HG03196 (cell line): ENCODE results near the gene TPST2.

Experiments
- ATAC-seq: cut with Tn5 transposase; IDR thresholded peaks from one replicate; pipeline ENCODE4 v1.9.1; 2021; ENCODE audit not compliant: unreplicated experiment

The TPST2 gene

GRCh38 chr22:26503758-26504157 is 86.2 kb downstream of the TPST2 start:
- no peak for ATAC-seq

GRCh38 chr22:26502688-26503561 is 87.0 kb downstream of the TPST2 start:
- ATAC-seq = no peak

DNA sequence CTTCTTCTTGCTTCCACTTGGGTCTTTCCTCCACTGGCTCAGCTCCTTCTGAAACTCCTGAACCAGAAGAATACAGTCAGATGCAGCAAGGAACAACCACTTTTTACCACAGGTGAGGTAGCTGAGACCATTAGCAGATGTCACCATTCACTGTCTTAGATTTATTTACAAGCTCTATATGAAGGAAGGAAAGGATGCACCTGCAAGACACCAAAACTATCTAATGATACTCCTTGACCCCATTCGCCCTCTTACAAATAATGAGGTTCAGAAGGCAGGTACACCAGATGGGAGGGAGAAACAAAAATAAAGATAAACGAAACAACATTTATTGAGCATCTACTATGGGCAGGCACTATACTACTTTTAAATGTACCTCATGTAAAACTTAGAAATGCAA is 87.9 kb downstream of the TPST2 start:
- ATAC-seq = no peak

DNA sequence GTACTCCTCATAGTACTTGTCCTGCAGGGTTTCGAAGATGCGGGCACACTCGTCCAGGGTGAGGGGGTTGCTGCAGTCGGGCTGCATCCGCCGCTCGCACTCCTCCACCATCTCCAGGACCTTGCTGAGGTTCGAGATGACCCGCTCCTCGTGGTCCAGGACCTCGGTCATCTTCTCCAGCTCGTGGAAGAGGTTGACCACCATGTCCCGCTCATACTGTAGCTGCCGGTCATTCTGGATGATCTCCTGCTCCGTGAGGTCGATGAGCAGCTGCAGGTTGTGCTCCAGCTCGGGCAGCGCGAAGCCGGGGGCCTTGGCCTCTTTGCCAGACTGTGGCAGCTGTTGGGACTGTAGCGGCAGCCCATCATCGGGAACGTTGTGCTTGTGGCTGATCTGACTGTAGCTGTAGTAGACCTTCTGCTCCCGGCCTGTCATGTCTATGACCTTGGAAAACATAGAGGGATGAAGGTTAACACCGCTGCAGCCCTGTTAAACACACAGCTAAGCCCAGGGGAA is 90.7 kb downstream of the TPST2 start:
- no peak for ATAC-seq

- ATAC-seq = no peak
Measured at GRCh38 chr22:26496456-26496855, 93.5 kb downstream of the TPST2 start.

GRCh38 chr22:26494506-26494905 is 95.4 kb downstream of the TPST2 start:
- ATAC-seq = no peak

GRCh38 chr22:26492220-26492619 is 97.7 kb downstream of the TPST2 start:
- ATAC-seq = no peak

- ATAC-seq = no peak
Measured at GRCh38 chr22:26489447-26490036, 100.4 kb downstream of the TPST2 start.

GRCh38 chr22:26487996-26488395 is 101.9 kb downstream of the TPST2 start:
- no peak for ATAC-seq

GRCh38 chr22:26486394-26486793 is 103.5 kb downstream of the TPST2 start:
- no peak for ATAC-seq

DNA sequence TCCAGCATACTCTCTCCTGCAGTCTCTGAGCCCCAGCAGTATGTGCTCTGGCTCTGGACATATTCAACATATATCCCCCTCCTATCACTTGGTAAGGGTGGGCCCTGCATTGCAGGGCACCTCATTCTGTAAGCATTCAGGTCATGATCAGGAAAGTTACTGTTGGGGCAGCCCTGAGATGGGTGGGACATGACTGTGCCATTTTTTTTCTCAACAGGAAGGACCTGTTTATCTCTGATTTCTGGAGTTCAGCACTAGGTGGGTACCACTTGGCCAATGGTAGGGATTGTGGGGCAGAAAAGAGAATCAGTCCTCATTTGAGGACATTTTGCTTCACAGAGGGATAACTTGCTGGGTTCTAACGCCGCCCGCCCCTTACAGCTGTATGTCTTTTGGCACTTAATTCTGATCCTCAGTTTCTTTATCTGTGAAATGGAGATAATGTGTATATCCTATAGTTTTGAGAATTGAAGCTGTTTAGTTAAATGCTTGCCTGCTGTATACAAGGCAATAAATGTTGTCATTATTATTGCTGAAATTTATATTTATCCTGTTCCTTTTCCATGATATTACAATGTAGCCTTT is 104.0 kb downstream of the TPST2 start:
- ATAC-seq = no peak

DNA sequence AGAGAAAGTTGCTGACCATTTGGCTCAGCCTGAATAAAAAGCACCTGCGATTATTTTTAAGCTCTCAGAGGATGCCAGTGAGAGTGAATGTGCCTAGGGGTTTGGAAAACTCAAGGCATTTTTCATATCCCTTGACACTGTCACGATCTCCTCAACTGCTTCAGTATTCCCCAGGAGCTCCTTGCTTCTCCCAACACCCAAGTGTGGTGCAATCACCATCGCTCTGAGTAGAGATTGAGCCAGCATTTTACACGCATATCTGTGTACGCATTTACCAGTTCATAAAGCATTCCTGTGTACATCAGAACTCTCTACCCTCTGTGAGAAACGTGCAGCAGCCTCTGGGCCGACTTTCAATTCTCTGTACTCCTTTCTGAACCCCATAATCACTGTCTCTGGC is 104.9 kb downstream of the TPST2 start:
- ATAC-seq = no peak

DNA sequence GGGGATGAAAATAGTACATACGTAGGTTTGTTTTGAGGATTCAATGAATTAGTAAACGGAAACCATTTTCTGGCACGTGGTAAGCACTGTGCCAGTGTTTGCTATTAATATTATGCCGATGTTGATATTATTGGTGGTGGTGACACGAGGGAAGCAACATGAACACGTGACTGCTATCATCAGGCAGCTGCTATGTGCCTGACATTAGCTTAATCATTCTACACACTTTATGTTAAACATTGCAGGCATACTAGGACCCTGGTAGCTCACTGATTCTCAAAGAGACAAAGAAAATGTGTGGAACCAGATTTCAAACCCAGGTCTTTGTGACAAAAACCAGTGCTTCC is 105.6 kb downstream of the TPST2 start:
- ATAC-seq = no peak

DNA sequence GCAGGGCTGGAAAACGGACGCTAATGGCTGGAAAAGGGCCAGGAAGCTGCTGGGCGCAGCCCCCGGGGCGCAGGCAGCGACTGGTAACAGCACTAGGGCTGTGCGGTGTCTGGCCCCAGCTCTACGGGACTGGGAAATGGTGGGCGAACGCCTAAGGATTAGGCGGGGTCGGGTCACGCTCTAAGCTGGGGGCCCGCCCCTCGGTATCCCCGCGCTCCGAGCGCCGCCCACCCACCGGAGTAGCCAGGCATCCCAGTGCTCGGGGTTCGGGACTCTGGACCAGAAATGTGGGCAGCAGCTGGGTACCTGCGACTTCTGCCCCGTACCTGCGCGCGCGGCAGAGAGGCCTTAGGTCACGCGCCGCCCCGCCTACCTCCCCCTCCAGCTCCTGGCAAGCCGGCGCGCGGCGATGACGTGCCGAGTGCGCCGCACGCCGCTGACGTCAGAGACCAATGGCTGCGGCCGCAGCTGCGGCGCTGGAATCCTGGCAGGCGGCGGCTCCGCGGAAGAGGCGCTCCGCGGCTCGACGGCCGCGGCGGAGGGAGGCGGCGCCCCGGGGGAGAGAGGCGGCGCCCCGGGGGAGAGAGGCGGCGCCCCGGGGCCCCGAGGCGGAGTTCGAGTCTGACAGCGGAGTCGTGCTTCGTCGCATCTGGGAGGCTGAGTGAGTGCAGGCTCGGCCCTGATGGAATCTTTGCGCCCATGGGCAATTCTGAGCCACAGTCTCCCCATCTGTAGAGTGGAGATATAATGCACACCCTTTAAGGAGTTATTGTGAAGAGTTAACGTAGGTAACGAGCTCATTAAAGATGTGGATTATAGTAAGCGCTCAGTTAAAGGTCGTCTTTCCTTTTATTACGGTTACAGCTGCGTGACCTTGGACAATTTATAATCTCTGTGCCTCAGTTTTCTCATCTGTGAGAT is 106.2 kb downstream of the TPST2 start, which contains the start of the genes HPS4 and SRRD:
Gene HPS4, minus strand, starts transcription at position 345 of the 921 bp plus-strand sequence. CDS start 2,021 bp downstream, outside the sequence.
Gene SRRD, plus strand, starts transcription at position 439 of the 921 bp plus-strand sequence. Its CDS starts 14 bp downstream, at position 453.
- ATAC-seq = peak; percentile 71

DNA sequence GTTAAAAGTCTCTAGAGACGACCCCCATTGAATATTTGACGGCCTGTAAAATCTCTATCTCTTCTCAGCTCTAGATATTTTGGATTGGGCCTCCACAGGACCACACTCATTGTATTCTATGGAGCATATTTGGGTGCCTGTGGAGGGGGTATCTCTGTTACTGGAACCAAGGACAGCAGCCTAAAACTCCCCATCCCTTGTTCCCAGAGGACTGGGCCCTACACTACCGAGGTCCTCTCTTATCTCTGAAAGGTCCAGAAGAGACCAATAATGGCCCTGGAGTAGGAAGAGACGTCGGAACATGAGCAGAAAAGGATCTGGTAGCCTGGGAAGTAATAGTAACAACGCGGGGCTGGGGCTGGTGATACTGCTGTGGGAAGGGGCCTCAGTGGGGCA is 106.9 kb downstream of the TPST2 start:
- peak; percentile 7 for ATAC-seq

- no peak for ATAC-seq
Measured at GRCh38 chr22:26482161-26482560, 107.8 kb downstream of the TPST2 start.

- no peak for ATAC-seq
Measured at GRCh38 chr22:26481694-26482093, 108.2 kb downstream of the TPST2 start.

DNA sequence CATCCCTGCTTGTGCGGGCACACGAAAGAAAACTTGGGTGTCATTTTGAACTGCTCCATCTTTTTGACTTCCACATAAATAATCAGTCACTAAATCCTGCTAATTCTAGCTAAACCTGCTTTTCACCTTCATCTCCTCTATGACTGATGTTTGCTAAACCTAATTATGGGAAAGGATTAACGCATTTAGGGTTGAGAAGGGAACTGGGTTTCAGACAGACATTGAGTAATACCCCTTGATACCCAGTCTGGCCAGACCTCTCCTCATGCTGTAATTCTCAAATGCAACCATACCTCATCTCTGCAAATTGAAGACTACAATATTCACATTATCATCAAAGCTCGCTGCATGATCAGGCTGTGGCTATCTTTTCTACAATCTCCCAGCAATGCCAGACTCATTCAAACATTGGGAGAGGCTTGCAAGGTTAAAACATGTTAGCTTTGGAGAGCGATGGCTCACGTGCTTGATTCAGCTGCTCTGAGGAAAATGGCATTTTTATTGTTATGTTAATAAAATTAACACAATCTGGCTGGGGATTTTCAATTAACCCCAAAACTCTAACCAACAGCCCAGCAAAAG is 108.7 kb downstream of the TPST2 start:
- ATAC-seq = no peak

- ATAC-seq = no peak
Measured at GRCh38 chr22:26480611-26480932, 109.4 kb downstream of the TPST2 start.

DNA sequence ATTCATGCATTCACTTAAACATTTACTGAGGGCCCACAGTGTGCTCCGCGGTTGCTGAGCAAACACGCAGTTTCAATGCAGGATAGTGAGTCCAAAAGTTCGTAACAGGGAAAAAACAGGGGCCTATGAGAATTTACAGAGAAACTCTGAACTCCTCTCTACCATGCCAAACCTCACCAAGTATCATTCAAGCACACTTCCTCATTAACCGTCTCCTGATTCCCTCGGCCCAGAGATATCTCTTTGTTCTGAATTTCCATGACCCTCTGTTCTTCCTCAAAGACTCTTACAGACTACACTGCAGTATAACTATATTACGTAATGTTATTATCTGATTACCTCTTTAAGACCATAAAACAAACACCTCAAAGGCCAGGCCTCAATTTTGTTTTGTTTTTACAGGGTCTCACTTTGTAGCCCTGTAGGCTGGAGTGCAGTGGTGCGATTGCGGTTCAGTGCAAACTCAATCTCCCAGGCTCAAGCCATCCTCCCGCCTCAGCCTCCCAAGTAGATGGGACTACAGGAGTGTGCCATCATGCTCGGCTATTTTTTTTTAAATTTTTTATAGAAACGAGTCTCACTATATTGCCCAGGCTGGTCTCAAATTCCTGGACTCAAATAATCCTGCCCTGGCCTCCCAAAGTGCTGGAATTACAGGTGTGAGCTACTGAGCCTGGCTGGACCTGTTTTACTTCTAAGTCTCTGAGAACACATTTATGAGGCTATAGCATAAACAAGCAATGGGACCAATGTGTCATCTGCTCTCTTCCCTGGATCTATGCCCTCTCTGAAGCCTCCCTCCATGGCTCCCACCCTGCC is 109.9 kb downstream of the TPST2 start:
- ATAC-seq = no peak
